HG02870 (cell line): ENCODE measurements around the gene NR3C1.

ENCODE experiments used
- ATAC-seq: cut with Tn5 transposase; IDR thresholded peaks from one replicate; pipeline ENCODE4 v1.9.1; 2021; ENCODE audit warnings: mild to moderate bottlenecking, moderate library complexity; ENCODE audit not compliant: unreplicated experiment

NR3C1 gene

GRCh38 chr5:143403593-143404415, at the start of gene NR3C1:
TSS of gene NR3C1 (minus strand) at chr5:143403686. CDS start at chr5:143400839, 2,847 bp downstream.
- peak; percentile 53 for ATAC-seq

- ATAC-seq = no peak
Observed at GRCh38 chr5:143449772-143450171, 46.3 kb upstream of the NR3C1 start.

GRCh38 chr5:143448518-143448917, 45.0 kb upstream of the NR3C1 start:
- ATAC-seq = no peak

DNA sequence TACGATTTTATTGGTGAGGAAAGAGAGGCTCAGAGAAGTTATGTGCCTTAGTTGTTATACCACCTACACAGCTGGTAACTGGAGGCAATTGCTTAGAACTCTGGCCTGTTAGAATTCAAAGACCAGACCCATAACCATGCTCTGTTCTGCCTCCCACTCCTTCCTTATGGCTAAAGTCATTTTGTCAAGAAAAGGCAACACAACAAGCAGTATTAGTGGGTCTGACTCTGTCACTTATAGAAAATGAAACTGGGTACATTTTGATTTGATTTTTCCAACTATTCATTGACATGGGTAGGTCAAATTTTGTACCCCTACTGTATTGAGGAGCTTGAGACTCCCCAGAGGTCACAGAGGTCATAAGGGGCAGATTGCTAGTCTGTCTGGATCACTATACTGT, 44.5 kb upstream of the NR3C1 start:
- ATAC-seq = no peak

GRCh38 chr5:143446535-143447226, 43.2 kb upstream of the NR3C1 start:
- ATAC-seq = peak; percentile 53

GRCh38 chr5:143445776-143446175, 42.3 kb upstream of the NR3C1 start:
- no peak for ATAC-seq

GRCh38 chr5:143443330-143443729, 39.8 kb upstream of the NR3C1 start:
- ATAC-seq = no peak

DNA sequence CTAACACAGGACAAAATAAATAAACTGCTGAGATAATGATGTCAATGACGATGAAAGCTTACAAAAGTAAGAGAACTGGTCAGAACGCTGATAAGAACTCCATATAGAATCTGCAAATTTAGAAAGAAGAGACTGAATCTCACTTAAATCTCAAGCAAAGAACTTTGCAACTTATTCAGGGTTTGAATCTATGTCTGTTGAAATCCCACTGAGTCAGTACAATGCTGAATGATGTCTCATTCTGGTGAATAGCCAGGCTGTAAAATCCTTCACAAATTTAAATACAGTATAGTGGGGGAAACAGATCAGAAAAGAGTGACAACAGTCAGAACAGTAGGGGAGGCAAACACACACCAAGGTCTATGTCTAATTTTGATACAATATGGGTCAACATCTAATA, 38.9 kb upstream of the NR3C1 start:
- no peak for ATAC-seq

GRCh38 chr5:143440448-143441115, 37.1 kb upstream of the NR3C1 start:
- no peak for ATAC-seq

- no peak for ATAC-seq
Observed at GRCh38 chr5:143437666-143438273, 34.3 kb upstream of the NR3C1 start.

GRCh38 chr5:143436871-143437270, 33.4 kb upstream of the NR3C1 start:
- ATAC-seq = no peak

- peak; percentile 86 for ATAC-seq
Observed at GRCh38 chr5:143435210-143435657, 31.7 kb upstream of the NR3C1 start.

DNA sequence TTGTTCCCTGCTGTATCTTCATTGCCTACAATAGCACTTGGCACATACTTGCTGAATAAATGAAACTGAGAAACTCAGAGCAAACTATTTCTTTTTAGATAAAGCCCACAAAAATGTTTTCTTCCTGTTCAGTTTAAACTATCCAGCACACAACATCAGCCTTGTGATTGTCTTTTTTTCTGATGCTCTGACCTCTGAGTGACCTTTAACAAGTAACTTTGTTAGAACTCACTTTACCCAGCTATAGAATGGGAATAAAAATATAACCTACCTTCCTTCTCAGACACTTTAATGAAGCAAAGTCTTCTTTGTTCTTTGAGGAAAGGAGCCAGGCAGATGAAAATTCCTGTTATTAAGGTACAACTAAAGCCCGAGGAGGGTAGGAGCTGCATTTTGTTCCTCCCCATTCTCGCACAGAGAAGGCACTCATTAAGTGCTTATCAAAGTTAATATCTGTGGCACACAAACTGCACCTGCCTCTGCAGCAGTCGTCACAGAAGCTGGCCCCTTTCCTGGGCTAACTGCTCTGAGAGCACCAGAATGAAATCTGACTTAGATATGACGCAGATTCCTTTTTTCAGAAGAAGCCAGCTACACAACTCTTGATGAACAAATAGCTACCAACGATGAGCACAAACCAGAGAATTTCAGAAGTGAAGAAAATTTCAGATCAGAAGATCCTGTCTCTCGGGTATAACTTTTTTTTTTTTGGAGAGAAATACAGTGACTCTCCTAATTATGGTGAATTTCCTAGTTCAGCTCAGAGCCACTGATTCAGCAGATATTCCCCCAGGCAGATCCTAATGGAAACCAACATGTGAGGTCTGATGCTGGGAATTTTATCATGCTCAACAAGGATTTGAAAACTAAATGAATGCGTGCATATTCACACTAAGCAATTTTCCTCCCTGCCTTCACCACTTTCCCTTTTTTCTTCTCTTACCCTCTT, 31.0 kb upstream of the NR3C1 start:
- no peak for ATAC-seq

DNA sequence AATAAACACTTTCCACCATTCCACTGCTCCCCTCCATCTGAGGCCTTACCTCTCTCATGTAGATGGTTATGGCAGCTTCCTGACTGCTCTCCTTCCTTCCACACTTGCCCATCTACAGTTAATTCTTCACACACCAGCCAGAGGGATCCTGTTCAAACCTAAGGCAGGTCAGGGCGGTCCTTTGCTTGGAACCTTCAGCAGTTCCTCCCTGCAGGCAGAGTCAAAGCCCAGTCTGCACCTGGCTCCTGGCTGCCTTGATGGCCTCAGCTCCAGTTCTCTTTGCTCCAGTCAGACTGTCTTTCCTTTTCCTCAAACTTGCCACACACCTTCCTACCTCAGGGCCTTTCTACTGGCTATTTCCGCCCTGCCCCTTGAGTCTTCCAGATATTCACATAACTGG, 30.2 kb upstream of the NR3C1 start:
- no peak for ATAC-seq

DNA sequence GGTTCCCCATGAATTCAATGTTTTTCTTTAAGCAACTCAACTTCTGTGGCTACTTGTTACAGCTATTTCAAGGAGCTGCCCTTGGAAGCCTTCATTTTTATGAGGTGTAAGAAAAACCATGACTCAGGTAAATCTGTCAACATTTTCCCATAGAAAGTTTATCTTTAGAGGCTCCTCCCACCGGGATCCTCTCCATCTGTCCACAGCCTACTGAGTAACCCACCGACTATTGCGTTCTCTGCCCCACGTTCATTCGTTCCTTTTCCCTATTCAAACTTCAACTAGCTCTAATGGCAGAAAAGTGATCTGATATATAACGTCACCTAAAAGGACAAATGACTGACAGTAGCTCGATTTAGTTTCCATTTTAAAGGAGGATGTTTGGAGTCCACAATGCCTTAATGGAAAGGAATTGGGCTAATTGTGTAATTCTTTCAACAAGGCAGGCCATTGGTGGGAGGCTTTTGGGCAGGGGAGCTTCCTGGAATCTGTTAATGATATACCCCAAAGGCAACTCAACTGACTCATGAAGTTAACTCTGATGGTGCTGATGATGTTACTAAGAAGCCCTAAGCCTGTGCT, 29.3 kb upstream of the NR3C1 start:
- ATAC-seq = no peak

- ATAC-seq = no peak
Observed at GRCh38 chr5:143431789-143432188, 28.3 kb upstream of the NR3C1 start.

DNA sequence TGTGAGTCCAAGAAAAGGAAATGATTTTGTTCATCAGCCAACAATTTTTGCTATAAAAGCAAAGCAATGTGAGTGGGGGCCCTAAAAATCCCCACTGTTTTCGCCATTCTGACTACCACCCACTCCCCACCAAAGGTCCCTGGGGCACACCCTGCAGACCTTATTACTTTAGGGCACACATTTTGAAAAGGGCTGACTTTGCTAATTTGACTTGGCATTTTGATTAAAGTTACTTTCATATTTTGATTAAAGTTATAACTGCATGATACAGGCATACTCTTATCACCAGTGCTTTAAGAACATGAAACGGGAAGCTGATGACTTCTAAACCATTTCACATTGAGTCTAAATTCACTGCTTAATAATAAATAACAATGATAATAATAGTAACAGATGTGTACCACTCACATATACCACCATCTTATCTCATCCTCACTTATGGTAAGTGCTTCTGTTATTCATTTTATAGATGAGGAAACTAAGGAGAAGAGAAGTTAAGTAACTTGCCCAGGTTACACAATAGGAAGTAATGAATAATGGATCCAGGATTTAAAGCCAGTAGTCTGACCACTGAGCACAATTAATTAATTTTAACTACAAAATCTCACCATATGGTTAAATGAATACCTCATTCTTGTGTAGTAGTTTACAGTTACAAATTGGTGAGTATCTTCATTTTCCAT, 25.4 kb upstream of the NR3C1 start:
- no peak for ATAC-seq

DNA sequence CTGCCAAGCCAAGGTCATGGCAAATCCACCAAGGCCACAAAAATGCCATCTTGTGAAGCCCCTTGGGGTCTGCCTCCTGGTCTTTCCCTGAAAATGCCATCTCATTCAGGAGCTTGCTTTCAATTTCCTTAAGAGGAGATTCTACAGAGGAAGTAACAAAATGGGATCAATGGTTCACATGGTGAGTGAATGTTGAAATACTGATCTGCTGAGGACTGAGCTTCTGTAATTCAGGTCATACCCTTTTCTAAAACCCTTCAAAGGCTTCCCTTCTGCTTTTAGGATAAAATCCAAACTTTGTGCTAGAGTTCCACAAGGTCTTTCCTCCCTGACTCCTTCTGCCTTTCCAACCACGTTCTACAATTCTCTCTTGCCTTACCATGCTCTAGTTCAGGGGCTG, 24.7 kb upstream of the NR3C1 start:
- no peak for ATAC-seq

GRCh38 chr5:143427122-143427735, 23.7 kb upstream of the NR3C1 start:
- ATAC-seq = peak; percentile 51
